Panc1 (cell line): ENCODE results near the gene ALDH18A1. TPM values are rescaled to one million over a fixed set of nuclear protein-coding genes. Genes with fewer than 3 reads are reported as not detected.
A peak's percentile ranks its signal among the peaks of the same experiment; 100 is the strongest.

Experiments used
- ATAC-seq: fragments of 200-7000 bp; cut with Tn5 transposase; 2 replicates; pipeline ENCODE4 v1.9.1; 2020; ENCODE audit warnings: mild to moderate bottlenecking, moderate library complexity
- BruUV-seq: library from RNA; stranded (reverse); fragments of 400-500 nt; replicated peaks from 2 replicates; lab custom pipeline; 2021; lab: Mats Ljungman, UMichigan
- CTCF ChIA-PET: fragments of 300-600 bp; sonication (Branson Sonifier 250); formaldehyde crosslinking; loops from one replicate; lab custom pipeline; 2022; ENCODE audit warnings: antibody characterized with exemption; lab: Charles Lee
- POLR2A ChIA-PET: fragments of 300-600 bp; sonication (Branson Sonifier 250); formaldehyde crosslinking; loops from one replicate; lab custom pipeline; 2022; ENCODE audit warnings: antibody characterized with exemption; lab: Charles Lee
- DNase-seq: peaks from one replicate; pipeline ENCODE4 v3.0.0-alpha.2; 2010; ENCODE audit warnings: low read depth, low spot score
- H3K27ac ChIP-seq: 2 replicates; pipeline ENCODE4 v1.5.1; 2011; ENCODE audit warnings: mild to moderate bottlenecking, low read length, inconsistent platforms
- H3K27me3 ChIP-seq: fragments of 200-500 bp; sonication (Bioruptor generic); 2 replicates; pipeline ENCODE4 v1.6.0; 2014; ENCODE audit warnings: low read length, inconsistent platforms; ENCODE audit not compliant: control insufficient read depth, insufficient read depth
- H3K36me3 ChIP-seq: fragments of 200-500 bp; sonication (Bioruptor generic); 2 replicates; pipeline ENCODE4 v1.5.1; 2014; ENCODE audit warnings: inconsistent platforms, mild to moderate bottlenecking, low read length, moderate library complexity; ENCODE audit not compliant: control insufficient read depth, insufficient read depth
- H3K4me1 ChIP-seq: 2 replicates; pipeline ENCODE4 v1.5.1; 2011; ENCODE audit warnings: inconsistent platforms, mild to moderate bottlenecking, low read length, moderate library complexity; ENCODE audit not compliant: control insufficient read depth, insufficient read depth
- H3K4me3 ChIP-seq, 2 experiments: 2 replicates each; pipeline ENCODE4 v1.5.1; 2011 to 2012; ENCODE audit warnings: low read depth in 2 of 2, low read length in 2 of 2, mild to moderate bottlenecking in 2 of 2, inconsistent platforms in 1 of 2, moderate library complexity in 1 of 2
- H3K9me3 ChIP-seq: fragments of 200-500 bp; sonication (Bioruptor generic); 2 replicates; pipeline ENCODE4 v1.5.1; 2014; ENCODE audit warnings: low read depth, mild to moderate bottlenecking, inconsistent platforms, low read length, moderate library complexity; ENCODE audit not compliant: control insufficient read depth, insufficient read depth
- CTCF ChIP-seq: fragments of 450-650 bp; IDR thresholded peaks from 2 replicates; pipeline ENCODE4 v1.5.1; 2017; ENCODE audit warnings: mild to moderate bottlenecking
- POLR2AphosphoS5 ChIP-seq: IDR thresholded peaks from 2 replicates; pipeline ENCODE4 v1.6.1; 2012; ENCODE audit warnings: mild to moderate bottlenecking, low read depth, low read length, moderate library complexity
- REST ChIP-seq, 2 experiments: IDR thresholded peaks; 2 replicates each; pipeline ENCODE4 v1.6.1; 2011 to 2012; ENCODE audit warnings: low read depth in 2 of 2, control low read depth in 1 of 2, low read length in 1 of 2, mild to moderate bottlenecking in 1 of 2, moderate library complexity in 1 of 2; ENCODE audit not compliant: insufficient read depth in 1 of 2
- SIN3A ChIP-seq: IDR thresholded peaks from 2 replicates; pipeline ENCODE4 v1.6.1; 2012; ENCODE audit warnings: low read depth, mild to moderate bottlenecking, low read length, moderate library complexity, borderline replicate concordance; ENCODE audit not compliant: insufficient read depth
- TCF7L2 ChIP-seq: IDR thresholded peaks from 2 replicates; pipeline ENCODE4 v1.6.1; 2011; ENCODE audit warnings: mild to moderate bottlenecking, low read depth, low read length, inconsistent platforms
- in situ Hi-C: cut with HindIII; loops from 2 replicates; pipeline ENCODE4 v1.10.0; 2016; ENCODE audit warnings: low sequenced_read_pairs, low pct_unique_long_range_greater_than_20kb
- intact Hi-C: fragments of 100-400 bp; cut with micrococcal nuclease; formaldehyde crosslinking; loops from one replicate; pipeline ENCODE4 v1.10.0; 2022; ENCODE audit not compliant: unreplicated experiment
- total RNA-seq: library from RNA; stranded (reverse); gene quantifications from one replicate; pipeline ENCODE4 v1.2.1, GENCODE V29; 2021; ENCODE audit not compliant: unreplicated experiment

ALDH18A1 gene
- total RNA-seq, 1 experiment from 2014 or later = 68.0 TPM

GRCh38 chr10:95602382-95602781 lies 54.1 kb downstream of the ALDH18A1 start:
- Histone ChIP-seq H3K27ac (no peak overlapping the region), H3K4me1 (0 out of 2 replicates have a peak, but pooled peaks cover 2% of the 10 kb centered on the region), H3K9me3 (no peaks in the 10 kb centered on the region), H3K36me3 (no peaks in the 10 kb centered on the region; the same call in none of the 2 replicates), H3K4me3 (no peak overlapping the region), H3K27me3 (no peaks in the 10 kb centered on the region)
- in situ Hi-C loops (no loop called here), intact Hi-C loops (loop anchor here (10.0 kb wide), 1 partner anchor 468 kb away; no protein-coding TSS in a partner anchor)
- TF ChIP-seq SIN3A (no peak), CTCF (no peak), REST (IDR thresholded peaks at IDR 0.05; ENCODE audit: insufficient read depth in 1 of 2, low read depth in 2 of 2, low read length in 1 of 2) (no peak), POLR2AphosphoS5 (no peak), TCF7L2 (no peak)
- DNase-seq (no peak), ATAC-seq (no peak)
- no TSS peak for BruUV-seq
- ChIA-PET CTCF (interaction anchor here (0.7 to 3.3 kb wide), 3 partner anchors 146 to 228 kb away, joined by 3 to 21 read pairs (median 12); no protein-coding TSS in a partner anchor), POLR2A (interaction anchor here (0.6 kb wide), 1 partner anchor 171 kb away, joined by 6 read pairs; no protein-coding TSS in a partner anchor)

DNA sequence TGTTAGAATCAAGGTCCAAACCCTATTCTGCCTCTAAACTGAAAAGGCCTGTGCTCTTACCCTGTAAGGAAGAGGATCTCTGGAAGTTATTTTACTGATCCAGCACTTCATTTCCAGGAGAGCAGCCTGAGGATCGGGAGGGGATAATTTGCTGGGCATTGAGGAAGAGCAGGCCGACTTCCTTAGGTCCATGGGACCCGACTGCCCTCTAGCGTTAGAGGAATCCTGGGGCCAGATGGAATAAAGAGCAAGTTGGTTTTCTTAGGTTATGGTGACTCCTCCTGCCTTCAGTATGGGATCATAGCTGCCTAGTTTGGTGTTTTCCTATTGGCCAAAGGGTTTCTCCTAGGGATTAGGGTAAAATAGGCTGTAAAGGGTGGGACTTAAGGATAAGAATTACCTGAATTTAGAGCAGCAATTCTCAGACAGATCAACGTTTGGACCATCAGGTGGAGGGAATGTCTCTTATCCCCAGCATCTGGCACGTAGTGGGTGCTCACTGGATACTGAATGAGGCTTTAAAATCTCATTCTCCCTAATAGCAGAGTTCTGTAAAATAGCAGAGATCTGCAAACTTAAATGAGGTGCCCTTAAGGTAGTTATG lies 55.3 kb downstream of the ALDH18A1 start:
- Histone ChIP-seq H3K27ac (peak overlapping the region; percentile 2; the same call in 1 of the 2 replicates), H3K4me1 (0 out of 2 replicates have a peak, but pooled peaks cover 2% of the 10 kb centered on the region), H3K9me3 (no peaks in the 10 kb centered on the region), H3K27me3 (no peaks in the 10 kb centered on the region), H3K4me3 (no peak overlapping the region), H3K36me3 (no peaks in the 10 kb centered on the region; the same call in 1 of the 2 replicates)
- BruUV-seq = no TSS peak
- in situ Hi-C loops = no loop called here
- DNase-seq (peak; percentile 73), ATAC-seq (peak; percentile 96)
- TF ChIP-seq CTCF (peak; percentile 98), REST (IDR thresholded peaks at IDR 0.05; ENCODE audit: insufficient read depth in 1 of 2, low read depth in 2 of 2, low read length in 1 of 2) (no peak)
- ChIA-PET POLR2A (interaction anchor here (0.5 kb wide), 1 partner anchor 49 kb away, joined by 6 read pairs; no protein-coding TSS in a partner anchor), CTCF (interaction anchor here (0.5 to 2.9 kb wide), 8 partner anchors 11 to 227 kb away, joined by 3 to 21 read pairs (median 4); no protein-coding TSS in a partner anchor)
- intact Hi-C loops = loop anchor here (1.0 to 10.0 kb wide), 3 partner anchors 171 to 466 kb away; no protein-coding TSS in a partner anchor
